Transverse colon (tissue), 4 donors: Measurements from ENCODE around the gene RHBDD3. TPM values are rescaled to one million over a fixed set of nuclear protein-coding genes. Genes with fewer than 3 reads are reported as not detected.

Experiments used
- DNase-seq: peaks from one replicate; pipeline ENCODE4 v3.0.0-alpha.2; 2019
- H3K27ac ChIP-seq, 4 donors: fragments of 200-600 bp; sonication (generic); 2 replicates each; pipeline ENCODE4 v1.5.1; 2016 to 2018; ENCODE audit warnings: inconsistent platforms in 4 of 4
- H3K27me3 ChIP-seq: fragments of 200-600 bp; sonication (generic); 2 replicates; pipeline ENCODE4 v1.5.1; 2017; ENCODE audit warnings: inconsistent platforms
- H3K36me3 ChIP-seq, 4 donors: fragments of 200-600 bp; sonication (generic); 2 replicates each; pipeline ENCODE4 v1.5.1; 2017 to 2019; ENCODE audit warnings: inconsistent platforms in 4 of 4
- H3K4me1 ChIP-seq, 4 donors: fragments of 200-600 bp; sonication (generic); 2 replicates each; pipeline ENCODE4 v1.5.1; 2017 to 2020; ENCODE audit warnings: inconsistent platforms in 4 of 4
- H3K4me3 ChIP-seq, 4 donors: fragments of 200-600 bp; sonication (generic); 1 replicate in 1 of 4; 2 replicates in 3 of 4; pipeline versions ENCODE4 v1.5.1 to v1.6.1; 2017 to 2019; ENCODE audit warnings: inconsistent platforms in 4 of 4
- H3K9me3 ChIP-seq, 2 donors: fragments of 200-600 bp; sonication (generic); 2 replicates each; pipeline ENCODE4 v1.5.1; 2017 to 2019; ENCODE audit warnings: inconsistent platforms in 2 of 2
- EP300 ChIP-seq: sonication (generic); formaldehyde crosslinking; IDR thresholded peaks from one replicate; pipeline ENCODE4 v1.6.1; 2017; ENCODE audit warnings: antibody characterized with exemption, low read depth
- POLR2A ChIP-seq: fragments of 450-650 bp; IDR thresholded peaks from one replicate; pipeline ENCODE4 v1.6.1; 2016; ENCODE audit warnings: antibody characterized with exemption, mild to moderate bottlenecking, moderate library complexity
- POLR2AphosphoS5 ChIP-seq, 3 donors: sonication (generic); formaldehyde crosslinking; IDR thresholded peaks; one replicate each; pipeline ENCODE4 v1.6.1; 2016; ENCODE audit warnings: antibody characterized with exemption in 3 of 3
- WGBS, 2 donors: methylation state at CpG; one replicate each; pipeline ENCODE4 v1.1.5; 2018; ENCODE audit warnings: low coverage in 1 of 2; 5-methylcytosine and 5-hydroxymethylcytosine counted together
- in situ Hi-C, 4 donors: fragments of 200-750 bp; cut with MboI; loops; one replicate each; pipeline versions ENCODE4 v1.15.0 to v1.15.1; 2017; ENCODE audit warnings: low sequenced_read_pairs in 3 of 4, low pct_ligation_motif_present in 1 of 4, low pct_unique_long_range_greater_than_20kb in 1 of 4
- intact Hi-C: fragments of 100-400 bp; cut with DNase I; formaldehyde crosslinking; loops from one replicate; pipeline ENCODE4 v1.15.1; 2023; ENCODE audit warnings: low total_unique reads
- total RNA-seq, 4 donors: library from RNA; depleted of rRNA; stranded (reverse); fragments of >200 nt; gene quantifications; one replicate each; pipeline ENCODE4 v1.1.0, GENCODE V29; 2016
- TF ChIP-seq, protein P1 (sequence below), 5 experiments: fragments of 200-600 bp in 3 of 5; fragments of 450-650 bp in 2 of 5; sonication (generic) in 3 of 5; IDR thresholded peaks; 1 replicate in 2 of 5; 2 replicates in 3 of 5; pipeline ENCODE4 v1.5.1; 2016 to 2017; ENCODE audit warnings: antibody characterized with exemption in 5 of 5, inconsistent platforms in 3 of 5, mild to moderate bottlenecking in 2 of 5, moderate library complexity in 1 of 5

RHBDD3 gene
- total RNA-seq, 4 donors from 2014 or later: 20.9 to 131 (median 31.5) TPM

DNA sequence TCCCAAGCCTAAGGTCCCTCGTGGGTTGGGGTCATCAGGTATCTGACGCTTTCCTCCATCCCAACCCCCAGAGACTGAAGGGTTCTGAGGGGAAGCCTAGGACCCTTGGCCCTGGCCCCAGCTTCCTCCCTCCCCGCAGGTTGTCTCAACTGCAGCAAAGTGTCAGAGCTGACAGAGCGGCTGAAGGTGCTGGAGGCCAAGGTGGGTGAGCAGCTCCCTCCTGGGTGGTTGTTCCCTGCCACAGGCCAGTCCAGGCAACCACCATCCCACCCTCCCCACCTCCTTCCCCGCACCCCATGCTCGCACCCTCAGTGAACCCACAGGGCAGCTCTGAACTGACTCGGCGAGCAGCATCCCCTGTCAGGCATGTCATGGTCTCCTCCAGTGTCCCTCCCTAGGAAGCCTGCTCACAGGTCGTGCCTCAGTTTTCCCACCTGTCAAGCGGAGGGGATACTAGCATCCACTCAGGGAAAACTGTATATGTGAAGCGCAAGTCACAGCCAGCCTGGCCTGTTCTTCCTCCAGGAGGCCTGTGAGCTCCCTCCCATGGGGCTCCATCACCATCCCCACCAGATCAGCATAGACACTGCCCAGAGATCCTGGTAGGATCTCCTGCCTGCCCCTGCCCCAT, 41.3 kb downstream of the RHBDD3 start:
- H3K36me3 ChIP-seq: no peaks in the 10 kb centered on the region
- intact Hi-C loops: no loop called here

DNA sequence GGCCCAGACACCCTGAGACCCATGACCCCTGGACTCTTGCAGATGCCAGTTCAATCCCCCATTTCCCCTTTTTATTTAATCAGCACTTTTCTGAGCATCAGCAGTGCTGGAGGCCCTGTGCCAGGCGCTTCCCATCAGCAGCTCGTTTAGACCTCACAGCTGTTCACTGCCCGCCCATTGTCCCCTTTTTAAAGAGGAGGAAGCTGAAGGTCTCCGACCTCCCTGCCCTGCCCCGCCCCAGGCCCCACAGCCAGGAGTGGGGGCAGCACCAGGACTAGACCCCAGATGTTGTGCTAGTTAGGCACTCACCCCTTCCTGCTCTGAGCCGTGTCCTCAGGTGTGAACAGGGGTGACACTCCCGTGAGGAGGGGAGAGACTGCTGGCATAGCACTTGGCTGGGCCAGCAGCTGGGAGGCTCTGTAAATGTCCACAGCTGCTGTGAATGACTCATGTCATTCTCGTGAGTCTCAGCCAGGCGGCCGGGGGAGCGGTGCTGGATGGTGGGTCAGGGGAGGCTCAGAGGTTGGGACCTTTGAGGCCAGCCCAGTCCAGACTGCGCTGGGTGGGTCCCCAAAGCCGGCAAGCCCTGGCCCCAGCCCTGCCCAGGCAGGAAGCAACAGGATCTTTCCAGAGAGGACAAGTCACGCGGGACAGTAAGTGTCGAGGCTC, 42.2 kb downstream of the RHBDD3 start:
- peak; percentile 33 for DNase-seq
- H3K4me3 ChIP-seq: no peak overlapping the region
- WGBS, 2 donors: 30% methylated on average over 15 of the region's 16 CpGs; no CpG with 5 or more reads in 1 of the 2 donors
- H3K27me3 ChIP-seq: no peaks in the 10 kb centered on the region
- intact Hi-C loops: no loop called here
- no peaks in the 10 kb centered on the region for H3K9me3 ChIP-seq
- peaks cover 0 to 16% (median 6%) of the 10 kb centered on the region in 4 donors for H3K4me1 ChIP-seq
- peak overlapping the region; percentile 57 to 69 (median 62) for H3K27ac ChIP-seq
- no peaks in the 10 kb centered on the region for H3K36me3 ChIP-seq
- in situ Hi-C loops: loop anchor here in 2 of 4 donors (25.0 kb wide), 2 partner anchors 363 to 638 kb away; no protein-coding TSS in a partner anchor
- TF ChIP-seq EP300 (no peak), POLR2AphosphoS5 (IDR thresholded peaks at IDR 0.05) (peak in 1 of 3 donors; percentile 35), POLR2A (no peak)
- TF ChIP-seq, protein P1, sequence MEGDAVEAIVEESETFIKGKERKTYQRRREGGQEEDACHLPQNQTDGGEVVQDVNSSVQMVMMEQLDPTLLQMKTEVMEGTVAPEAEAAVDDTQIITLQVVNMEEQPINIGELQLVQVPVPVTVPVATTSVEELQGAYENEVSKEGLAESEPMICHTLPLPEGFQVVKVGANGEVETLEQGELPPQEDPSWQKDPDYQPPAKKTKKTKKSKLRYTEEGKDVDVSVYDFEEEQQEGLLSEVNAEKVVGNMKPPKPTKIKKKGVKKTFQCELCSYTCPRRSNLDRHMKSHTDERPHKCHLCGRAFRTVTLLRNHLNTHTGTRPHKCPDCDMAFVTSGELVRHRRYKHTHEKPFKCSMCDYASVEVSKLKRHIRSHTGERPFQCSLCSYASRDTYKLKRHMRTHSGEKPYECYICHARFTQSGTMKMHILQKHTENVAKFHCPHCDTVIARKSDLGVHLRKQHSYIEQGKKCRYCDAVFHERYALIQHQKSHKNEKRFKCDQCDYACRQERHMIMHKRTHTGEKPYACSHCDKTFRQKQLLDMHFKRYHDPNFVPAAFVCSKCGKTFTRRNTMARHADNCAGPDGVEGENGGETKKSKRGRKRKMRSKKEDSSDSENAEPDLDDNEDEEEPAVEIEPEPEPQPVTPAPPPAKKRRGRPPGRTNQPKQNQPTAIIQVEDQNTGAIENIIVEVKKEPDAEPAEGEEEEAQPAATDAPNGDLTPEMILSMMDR (IDR thresholded peaks at IDR 0.05): no peak

More for the DNA sequence above, 41.3 kb downstream of the RHBDD3 start:
- no peak for DNase-seq
- peak overlapping the region; percentile 57 to 69 (median 62) for H3K27ac ChIP-seq
- 88% methylated on average over 7 of the region's 11 CpGs; no CpG with 5 or more reads in 1 of the 2 donors for WGBS, 2 donors
- H3K9me3 ChIP-seq: no peaks in the 10 kb centered on the region
- peaks cover 0 to 16% (median 6%) of the 10 kb centered on the region in 4 donors for H3K4me1 ChIP-seq
- H3K4me3 ChIP-seq: no peak overlapping the region
- TF ChIP-seq POLR2AphosphoS5 (IDR thresholded peaks at IDR 0.05) (no peak), POLR2A (no peak), EP300 (no peak)
- TF ChIP-seq, protein P1 (IDR thresholded peaks at IDR 0.05): no peak
- in situ Hi-C loops: loop anchor here in 2 of 4 donors (25.0 kb wide), 2 partner anchors 364 to 639 kb away; no protein-coding TSS in a partner anchor
- no peaks in the 10 kb centered on the region for H3K27me3 ChIP-seq

DNA sequence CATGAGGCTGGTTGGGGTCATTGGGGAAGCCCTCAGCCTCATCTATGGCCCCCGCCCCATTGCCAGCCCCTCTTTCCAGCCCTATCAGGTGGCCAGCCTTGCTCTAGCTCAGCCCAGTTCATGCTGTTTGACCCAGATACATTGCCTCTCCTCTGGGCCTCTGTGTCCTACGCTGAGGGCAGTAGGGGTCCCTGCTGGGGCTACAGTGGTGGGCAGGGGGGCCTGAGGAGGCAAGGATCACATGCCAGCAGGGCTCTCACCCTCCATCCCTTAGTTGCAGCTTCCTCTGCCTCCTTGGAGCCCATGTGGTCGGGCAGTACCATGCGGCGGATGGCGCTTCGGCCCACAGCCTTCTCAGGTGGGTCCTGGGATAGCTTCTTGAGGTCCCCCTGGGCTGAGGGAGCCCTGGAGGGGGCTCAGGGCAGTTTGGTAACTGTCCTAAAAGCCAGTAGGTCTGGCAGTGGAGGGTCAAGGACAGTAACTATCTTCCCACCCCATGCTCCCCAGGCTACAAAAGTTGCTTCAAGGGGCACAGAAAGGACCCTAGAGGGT, 42.8 kb downstream of the RHBDD3 start:
- TF ChIP-seq POLR2A (no peak), EP300 (no peak), POLR2AphosphoS5 (IDR thresholded peaks at IDR 0.05) (no peak)
- TF ChIP-seq, protein P1 (IDR thresholded peaks at IDR 0.05): no peak
- Histone ChIP-seq H3K27me3 (no peaks in the 10 kb centered on the region), H3K9me3 (no peaks in the 10 kb centered on the region), H3K4me1 (peaks cover 0 to 16% (median 6%) of the 10 kb centered on the region in 4 donors), H3K27ac (peak overlapping the region; percentile 57 to 69 (median 62)), H3K36me3 (no peaks in the 10 kb centered on the region), H3K4me3 (no peak overlapping the region)
- WGBS, 2 donors: 88% methylated on average over 7 of the region's 7 CpGs; no CpG with 5 or more reads in 1 of the 2 donors
- in situ Hi-C loops: loop anchor here in 2 of 4 donors (25.0 kb wide), 2 partner anchors 363 to 638 kb away; no protein-coding TSS in a partner anchor
- intact Hi-C loops: no loop called here
- DNase-seq: no peak
